ENCODE results near the gene KRT79. TPM values are rescaled to one million over a fixed set of nuclear protein-coding genes. Genes with fewer than 3 reads are reported as not detected.

Gene KRT79
- total and polyA plus RNA-seq, 2 of the 8 experiments (the other 6 are each of a cell fraction or from before 2014, with no cell fraction given), result not detected

DNA sequence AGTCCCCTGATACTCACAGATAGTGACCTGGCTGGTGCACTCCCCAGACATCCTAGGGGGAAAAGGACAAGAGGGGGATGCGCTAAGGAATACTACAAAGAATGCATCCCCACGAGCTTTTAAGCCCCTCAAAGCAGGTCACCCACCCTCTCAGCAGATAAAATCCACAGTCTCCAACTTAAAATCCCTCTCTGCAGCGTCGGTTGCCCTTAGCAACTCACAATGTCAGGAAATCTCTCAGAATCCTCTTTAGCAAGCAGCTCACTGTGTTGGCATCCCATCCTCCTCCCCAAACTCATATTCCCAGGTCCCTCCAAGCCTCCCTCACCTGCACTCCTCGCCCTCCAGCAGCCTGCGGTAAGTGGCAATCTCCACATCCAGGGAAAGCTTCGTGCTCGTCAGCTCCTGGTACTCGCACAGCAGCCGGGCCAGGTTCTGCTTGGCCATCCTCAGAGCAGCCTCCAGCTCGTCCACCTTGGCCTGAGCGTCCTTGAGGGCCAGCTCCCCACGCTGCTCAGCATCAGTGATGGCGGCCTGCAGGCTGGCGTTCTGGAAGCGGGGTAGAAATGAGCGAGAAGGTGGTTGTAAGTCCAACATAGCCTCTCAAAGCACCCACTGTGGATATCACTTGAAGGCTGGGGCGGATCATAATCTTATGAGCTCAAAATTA, 5.5 kb upstream of the KRT79 start (continued):
- TF ChIP-seq HDAC2 (IDR thresholded peaks at IDR 0.05; ENCODE audit: borderline replicate concordance in 1 of 2, low read depth in 2 of 2, low read length in 2 of 2) (no peak), FOSL1 (IDR thresholded peaks at IDR 0.05; ENCODE audit: insufficient read depth, low read depth, low read length) (no peak)

Data from H1 (cell line).